ENCODE results near the gene PIK3AP1. TPM values are rescaled to one million over a fixed set of nuclear protein-coding genes. Genes with fewer than 3 reads are reported as not detected.

The PIK3AP1 gene
- total RNA-seq, 1 experiment from 2014 or later = 1.7 TPM

- Histone ChIP-seq H3K18ac (ENCODE audit: insufficient read length, low read depth, low read length) (no peak overlapping the region), H3K23me2 (ENCODE audit: insufficient read length, low read depth, low read length, poor library complexity, severe bottlenecking) (no peaks in the 10 kb centered on the region), H3K79me2 (ENCODE audit: insufficient read depth, low read length) (no peaks in the 10 kb centered on the region), H2BK15ac (ENCODE audit: low read depth, low read length) (no peak overlapping the region), H3K27ac (ENCODE audit: insufficient read length, low read depth, low read length) (no peak overlapping the region), H2BK20ac (ENCODE audit: low read depth, low read length, poor library complexity, severe bottlenecking) (no peak overlapping the region), H4K20me1 (ENCODE audit: control insufficient read depth, insufficient read depth, insufficient read length) (no peaks in the 10 kb centered on the region), H4K5ac (ENCODE audit: insufficient read length, low read depth, low read length) (no peak overlapping the region), H3K4me1 (ENCODE audit: insufficient read depth, low read length) (no peaks in the 10 kb centered on the region), H3T11ph (ENCODE audit: low read length) (no peak overlapping the region), H2BK5ac (ENCODE audit: insufficient read length, low read length) (no peak overlapping the region), H4K91ac (ENCODE audit: insufficient read length, low read depth, low read length) (no peak overlapping the region), H3K9me3 (ENCODE audit: control insufficient read depth, low read depth, low read length) (no peaks in the 10 kb centered on the region), H2AK5ac (ENCODE audit: insufficient read length, low read length) (no peak overlapping the region), H3K23ac (ENCODE audit: insufficient read length, low read depth, low read length) (no peak overlapping the region), H2BK120ac (ENCODE audit: low read depth, low read length, poor library complexity, severe bottlenecking) (no peak overlapping the region), H2BK12ac (ENCODE audit: insufficient read length, low read depth, low read length) (no peak overlapping the region), H4K8ac (replicated peaks; ENCODE audit: insufficient read length, low read depth, low read length) (no peak overlapping the region), H3K79me1 (ENCODE audit: insufficient read depth, low read depth, low read length, poor library complexity, severe bottlenecking) (no peaks in the 10 kb centered on the region), H3K14ac (ENCODE audit: insufficient read depth, low read length) (no peak overlapping the region), H3K9ac (ENCODE audit: extremely low read depth, insufficient read length, low read length) (no peak overlapping the region), H3K56ac (ENCODE audit: insufficient read length, low read depth, low read length) (no peak overlapping the region), H3K4me2 (ENCODE audit: insufficient read depth, insufficient read length, low read length) (no peak overlapping the region), H2AFZ (ENCODE audit: low read length) (no peak overlapping the region), H3K4ac (ENCODE audit: low read depth, low read length) (no peak overlapping the region), H3K27me3 (ENCODE audit: insufficient read depth, low read length) (no peaks in the 10 kb centered on the region)
- Mint-ChIP-seq H3K9me3 (no peaks in the 10 kb centered on the region), H3K27me3 (ENCODE audit: low read depth) (no peaks in the 10 kb centered on the region), H3K4me3 (no peak overlapping the region), H3K36me3 (ENCODE audit: insufficient read depth in 1 of 3, low read depth in 3 of 3) (no peaks in the 10 kb centered on the region), H3K4me1 (peaks cover 4 to 5% of the 10 kb centered on the region in 2 experiments; a peak in 3 of 4 replicates), H3K27ac (no peak overlapping the region; a peak in 1 of 7 replicates)
- no peak for DNase-seq
- WGBS (ENCODE audit: extremely low coverage, insufficient read length, low lambda C conversion rate) = no CpG with 5 or more reads among the region's 1 CpG
- no peak for TF ChIP-seq CTCF (conservative IDR thresholded peaks at IDR 0.05)
These were observed 123.6 kb downstream of the PIK3AP1 start for GRCh38 chr10:96596422-96597407.

Data from H9 (cell line).